Ammon's horn (tissue), 1 donor: ENCODE results near the gene JAML.

Experiments used
- DNase-seq: peaks from one replicate; pipeline ENCODE4 v3.0.0-alpha.2; 2016; ENCODE audit warnings: low spot score

JAML gene

GRCh38 chr11:118224511-118225188, at the start of gene JAML:
JAML (minus strand) TSS chr11:118225011; CDS start chr11:118214866, 10,145 bp downstream.
- no peak for DNase-seq

- no peak for DNase-seq
Observed at GRCh38 chr11:118274186-118274585, 49.4 kb upstream of the JAML start.

GRCh38 chr11:118272001-118272400, 47.2 kb upstream of the JAML start:
- no peak for DNase-seq

GRCh38 chr11:118267486-118267885, 42.7 kb upstream of the JAML start:
- no peak for DNase-seq

- no peak for DNase-seq
Observed at GRCh38 chr11:118265954-118266353, 41.1 kb upstream of the JAML start.

- no peak for DNase-seq
Observed at GRCh38 chr11:118264569-118265465, 40.0 kb upstream of the JAML start.

GRCh38 chr11:118263695-118264568, 39.1 kb upstream of the JAML start, which contains the start of gene MPZL2:
MPZL2 (minus strand) TSS chr11:118264297; CDS start chr11:118264153, 144 bp downstream.
- DNase-seq = no peak

- no peak for DNase-seq
Observed at GRCh38 chr11:118263112-118263511, 38.3 kb upstream of the JAML start.

- DNase-seq = no peak
Observed at GRCh38 chr11:118260353-118260752, 35.5 kb upstream of the JAML start.

- DNase-seq = no peak
Observed at GRCh38 chr11:118259138-118259537, 34.3 kb upstream of the JAML start.

GRCh38 chr11:118258410-118258809, 33.6 kb upstream of the JAML start:
- DNase-seq = no peak

GRCh38 chr11:118252688-118253087, 27.9 kb upstream of the JAML start:
- no peak for DNase-seq

- peak; percentile 76 for DNase-seq
Observed at GRCh38 chr11:118251858-118252652, 27.2 kb upstream of the JAML start, which contains the start of gene MPZL3. MPZL3 (minus strand) TSS chr11:118252365; CDS start chr11:118252294, 71 bp downstream.

- DNase-seq = no peak
Observed at GRCh38 chr11:118247041-118247440, 22.2 kb upstream of the JAML start.

- DNase-seq = no peak
Observed at GRCh38 chr11:118245936-118246562, 21.2 kb upstream of the JAML start.

GRCh38 chr11:118243993-118244762, 19.4 kb upstream of the JAML start:
- no peak for DNase-seq

- DNase-seq = no peak
Observed at GRCh38 chr11:118243161-118243560, 18.4 kb upstream of the JAML start.

- DNase-seq = no peak
Observed at GRCh38 chr11:118241764-118242098, 16.9 kb upstream of the JAML start.

GRCh38 chr11:118240999-118241763, 16.4 kb upstream of the JAML start:
- peak; percentile 50 for DNase-seq
